Hepatocyte (in vitro differentiated cells): ENCODE results near the gene NSMCE1. TPM values are rescaled to one million over a fixed set of nuclear protein-coding genes. Genes with fewer than 3 reads are reported as not detected.

ENCODE experiments used
- DNase-seq: peaks from one replicate; pipeline ENCODE4 v3.0.0-alpha.2; 2016; ENCODE audit warnings: low spot score
- H2AFZ ChIP-seq: fragments of 200-600 bp; sonication (generic); 2 replicates; pipeline ENCODE4 v1.6.0; 2016; ENCODE audit warnings: antibody characterized with exemption, mild to moderate bottlenecking
- H3K27ac ChIP-seq: fragments of 200-600 bp; sonication (generic); 2 replicates; pipeline ENCODE4 v1.5.1; 2016; ENCODE audit warnings: mild to moderate bottlenecking
- H3K27me3 ChIP-seq: fragments of 200-600 bp; sonication (generic); 2 replicates; pipeline ENCODE4 v1.6.1; 2016
- H3K36me3 ChIP-seq: fragments of 200-600 bp; sonication (generic); replicated peaks from 2 replicates; pipeline ENCODE4 v1.5.1; 2016; ENCODE audit warnings: low read depth; ENCODE audit not compliant: insufficient read depth
- H3K4me1 ChIP-seq: fragments of 200-600 bp; sonication (generic); 2 replicates; pipeline ENCODE4 v1.5.1; 2016; ENCODE audit warnings: mild to moderate bottlenecking, moderate library complexity; ENCODE audit not compliant: insufficient read depth
- H3K4me2 ChIP-seq: fragments of 200-600 bp; sonication (generic); 2 replicates; pipeline ENCODE4 v1.6.0; 2016
- H3K4me3 ChIP-seq: fragments of 200-600 bp; sonication (generic); 2 replicates; pipeline ENCODE4 v1.5.1; 2016; ENCODE audit warnings: mild to moderate bottlenecking
- H3K79me2 ChIP-seq: fragments of 200-600 bp; sonication (generic); 2 replicates; pipeline ENCODE4 v1.6.0; 2017; ENCODE audit warnings: mild to moderate bottlenecking
- H3K9me2 ChIP-seq: fragments of 200-600 bp; sonication (generic); replicated peaks from 2 replicates; pipeline ENCODE4 v1.6.0; 2017; ENCODE audit warnings: mild to moderate bottlenecking; ENCODE audit not compliant: insufficient read depth
- H3K9me3 ChIP-seq: fragments of 200-600 bp; sonication (generic); 2 replicates; pipeline ENCODE4 v1.5.1; 2016; ENCODE audit warnings: low read depth, mild to moderate bottlenecking
- H4K20me1 ChIP-seq: fragments of 200-600 bp; sonication (generic); 2 replicates; pipeline ENCODE4 v1.6.0; 2016; ENCODE audit warnings: mild to moderate bottlenecking; ENCODE audit not compliant: insufficient read depth, poor library complexity, severe bottlenecking
- CTCF ChIP-seq: fragments of 200-600 bp; sonication (generic); IDR thresholded peaks from 2 replicates; pipeline ENCODE4 v1.5.1; 2016; ENCODE audit warnings: antibody characterized with exemption, mild to moderate bottlenecking; ENCODE audit not compliant: poor library complexity
- EZH2 ChIP-seq: fragments of 200-600 bp; sonication (generic); IDR thresholded peaks from 2 replicates; pipeline ENCODE4 v1.6.1; 2016; ENCODE audit warnings: antibody characterized with exemption, mild to moderate bottlenecking, borderline replicate concordance
- EZH2phosphoT487 ChIP-seq: fragments of 200-600 bp; sonication (generic); IDR thresholded peaks from one replicate; pipeline ENCODE4 v1.6.1; 2018; ENCODE audit warnings: antibody characterized with exemption, mild to moderate bottlenecking, low read depth, moderate library complexity; ENCODE audit not compliant: unreplicated experiment, severe bottlenecking
- WGBS: methylation state at CpG from one replicate; pipeline ENCODE4 v1.1.6; 2016; ENCODE audit warnings: low lambda C conversion rate; ENCODE audit errors: missing lambda C conversion rate; 5-methylcytosine and 5-hydroxymethylcytosine counted together
- polyA plus RNA-seq: library from polyadenylated mRNA; unstranded; fragments of >200 nt; fragmentation: Nextera tagmentation; extraction: Ambion mirVana; gene quantifications from 2 replicates; pipeline ENCODE4 v1.2.1, GENCODE V29; 2016
- total RNA-seq: library from RNA; depleted of rRNA; stranded (reverse); fragments of >200 nt; gene quantifications from 2 replicates; pipeline ENCODE4 v1.2.3, GENCODE V29; 2014

NSMCE1 gene
- total and polyA plus RNA-seq, 2 experiments from 2014 or later: 35.0 to 58.2 TPM

GRCh38 chr16:27233731-27234130 lies 34.8 kb downstream of the NSMCE1 start:
- no peak for DNase-seq
- WGBS: 94% methylated on average over 6 of the region's 6 CpGs

GRCh38 chr16:27232901-27233625 lies 35.5 kb downstream of the NSMCE1 start:
- no peaks in the 10 kb centered on the region for H3K27me3 ChIP-seq
- 85% methylated on average over 13 of the region's 13 CpGs for WGBS
- TF ChIP-seq CTCF (no peak), EZH2 (no peak), EZH2phosphoT487 (no peak)
- H3K9me3 ChIP-seq: no peaks in the 10 kb centered on the region
- DNase-seq: no peak
- no peak overlapping the region for H3K4me2 ChIP-seq
- no peaks in the 10 kb centered on the region for H4K20me1 ChIP-seq
- H3K9me2 ChIP-seq: no peaks in the 10 kb centered on the region
- no peak overlapping the region for H3K27ac ChIP-seq
- no peak overlapping the region for H3K4me3 ChIP-seq
- H3K4me1 ChIP-seq: no peaks in the 10 kb centered on the region
- H3K79me2 ChIP-seq: no peaks in the 10 kb centered on the region
- no peak overlapping the region for H2AFZ ChIP-seq
- no peaks in the 10 kb centered on the region for H3K36me3 ChIP-seq

More at GRCh38 chr16:27233731-27234130, 34.8 kb downstream of the NSMCE1 start:
- Histone ChIP-seq H3K79me2 (no peaks in the 10 kb centered on the region), H3K4me3 (no peak overlapping the region), H3K9me3 (no peaks in the 10 kb centered on the region), H3K4me2 (no peak overlapping the region), H3K4me1 (no peaks in the 10 kb centered on the region), H3K36me3 (no peaks in the 10 kb centered on the region), H4K20me1 (no peaks in the 10 kb centered on the region), H3K27me3 (no peaks in the 10 kb centered on the region), H3K27ac (no peak overlapping the region), H3K9me2 (no peaks in the 10 kb centered on the region), H2AFZ (no peak overlapping the region)
- TF ChIP-seq CTCF: no peak
- TF ChIP-seq EZH2phosphoT487: no peak
- no peak for TF ChIP-seq EZH2

- DNase-seq: no peak
- no peaks in the 10 kb centered on the region for H3K27me3 ChIP-seq
These were observed 36.3 kb downstream of the NSMCE1 start for GRCh38 chr16:27232061-27232900.

More at GRCh38 chr16:27232061-27232900, 36.3 kb downstream of the NSMCE1 start:
- WGBS: 88% methylated on average over 26 of the region's 26 CpGs
- H3K9me3 ChIP-seq: no peaks in the 10 kb centered on the region
- no peak overlapping the region for H3K27ac ChIP-seq
- TF ChIP-seq CTCF (no peak), EZH2 (no peak), EZH2phosphoT487 (no peak)
- no peaks in the 10 kb centered on the region for H3K79me2 ChIP-seq
- H3K4me2 ChIP-seq: no peak overlapping the region
- no peaks in the 10 kb centered on the region for H3K9me2 ChIP-seq
- H3K36me3 ChIP-seq: no peaks in the 10 kb centered on the region
- H3K4me3 ChIP-seq: no peak overlapping the region
- no peaks in the 10 kb centered on the region for H3K4me1 ChIP-seq
- H4K20me1 ChIP-seq: no peaks in the 10 kb centered on the region
- H2AFZ ChIP-seq: no peak overlapping the region
